Heart left ventricle (tissue), 13 donors: ENCODE measurements around the gene YPEL2.

Experiments
- CTCF ChIP-seq, 12 donors: fragments of 200-600 bp; sonication (generic) in 4 of 12; IDR thresholded peaks; one replicate each; pipeline versions ENCODE4 v1.5.0 to v1.8.0; 2018 to 2022; ENCODE audit warnings: antibody characterized with exemption in 12 of 12, mild to moderate bottlenecking in 5 of 12
- POLR2A ChIP-seq, 2 donors: fragments of 450-650 bp; IDR thresholded peaks; one replicate each; pipeline ENCODE4 v1.6.1; 2017; ENCODE audit warnings: antibody characterized with exemption in 2 of 2, mild to moderate bottlenecking in 2 of 2, moderate library complexity in 2 of 2
- donor health status: ischemic (EF 13 %, LVEDD 7.1; RV severe dilation, severe dysfunction).
- donor health status: DM: no; HTN: yes; CAD: no.
- donor health status: DM: no; HTN: no; CAD: no.
- donor health status: ischemic (EF 25% LVEDD 6.9; RV normal size, moderate dysfunction).
- donor health status: ischemic (EF 25% LVEDD 5.7; RV mildly dilated, moderate dysfunction).
- donor health status: ischemic (EF 35%, LVEDD 5.7; RV mildly dilated, moderate dysfunction).
- donor health status: nonischemic (EF 11% LVEDD 7.7; RV severe dilation, severe dysfunction).
- donor health status: DM: yes; HTN: yes; CAD: no.
- donor health status: PGD.
- donor health status: ischemic (EF 29% LVEDD 5.4; RV normal size, mild dysfunction).
- donor health status: nonischemic (EF 23%, LVEDD 6.1; RV moderate dilation, normal function).

- TF ChIP-seq CTCF (IDR thresholded peaks at IDR 0.05) (no peak), POLR2A (IDR thresholded peaks at IDR 0.05) (no peak)
These were observed 74.7 kb downstream of the YPEL2 start for GRCh38 chr17:59405944-59406705.
